SK-N-SH (cell line): ENCODE results near the gene MCM10. TPM values are rescaled to one million over a fixed set of nuclear protein-coding genes. Genes with fewer than 3 reads are reported as not detected.

Experiments
- CTCF ChIA-PET: fragments of 300-600, 350-600 bp; formaldehyde crosslinking; extraction: SDS; loops from one replicate; lab custom pipeline; 2021; lab: Yijun Ruan, JAX
- POLR2A ChIA-PET: fragments of 350-600 bp; sonication (Branson Sonifier 250); formaldehyde crosslinking; extraction: SDS; loops from one replicate; lab custom pipeline; 2020; ENCODE audit warnings: antibody characterized with exemption, inconsistent platforms; lab: Yijun Ruan, JAX
- DNase-seq: peaks from one replicate; pipeline ENCODE4 v3.0.0; 2012
- H2AFZ ChIP-seq: fragments of 200-600 bp; sonication (generic); 2 replicates; pipeline ENCODE4 v1.8.1; 2016; ENCODE audit warnings: antibody characterized with exemption, mild to moderate bottlenecking, low read depth
- H3F3A ChIP-seq: fragments of 200-600 bp; sonication (generic); replicated peaks from 2 replicates; pipeline ENCODE3; 2016; ENCODE audit warnings: antibody characterized with exemption, mild to moderate bottlenecking; ENCODE audit not compliant: insufficient read depth
- H3K27ac ChIP-seq, 2 experiments: fragments of 200-500 bp in 1 of 2; fragments of 200-600 bp in 1 of 2; sonication (Bioruptor generic) in 1 of 2; sonication (generic), shearing (Covaris generic) in 1 of 2; 2 replicates each; pipeline versions ENCODE4 v1.5.1 to v1.6.1; 2014 to 2016; ENCODE audit warnings: low read depth in 2 of 2, inconsistent platforms in 1 of 2, low read length in 1 of 2, mild to moderate bottlenecking in 1 of 2, mixed read lengths in 1 of 2
- H3K27me3 ChIP-seq: fragments of 200-600 bp; sonication (generic), shearing (Covaris generic); 2 replicates; pipeline ENCODE4 v1.6.1; 2016; ENCODE audit warnings: mixed run types; ENCODE audit not compliant: insufficient read depth
- H3K36me3 ChIP-seq, 2 experiments: fragments of 200-500 bp in 1 of 2; fragments of 200-600 bp in 1 of 2; sonication (Bioruptor generic) in 1 of 2; sonication (generic) in 1 of 2; replicated peaks in 1 of 2; 2 replicates each; pipeline versions ENCODE3 to v1.5.1; 2014 to 2016; ENCODE audit warnings: low read length in 1 of 2, mild to moderate bottlenecking in 1 of 2; ENCODE audit not compliant: insufficient read depth in 2 of 2, control insufficient read depth in 1 of 2
- H3K4me1 ChIP-seq, 2 experiments: fragments of 200-500 bp in 1 of 2; fragments of 200-600 bp in 1 of 2; sonication (Bioruptor generic) in 1 of 2; sonication (generic), shearing (Covaris generic) in 1 of 2; 2 replicates each; pipeline versions ENCODE4 v1.5.1 to v1.6.1; 2014 to 2016; ENCODE audit warnings: low read depth in 1 of 2, low read length in 1 of 2, mixed run types in 1 of 2; ENCODE audit not compliant: insufficient read depth in 2 of 2, control insufficient read depth in 1 of 2
- H3K4me2 ChIP-seq: fragments of 200-600 bp; sonication (generic), shearing (Covaris generic); 2 replicates; pipeline ENCODE4 v1.6.1; 2017; ENCODE audit warnings: mixed run types
- H3K4me3 ChIP-seq, 2 experiments: fragments of 200-500 bp in 1 of 2; fragments of 200-600 bp in 1 of 2; sonication (Bioruptor generic) in 1 of 2; sonication (generic), shearing (Covaris generic) in 1 of 2; 2 replicates each; pipeline versions ENCODE4 v1.5.1 to v1.8.1; 2014 to 2016; ENCODE audit warnings: low read depth in 2 of 2, inconsistent platforms in 1 of 2, low read length in 1 of 2, mild to moderate bottlenecking in 1 of 2, mixed read lengths in 1 of 2, moderate library complexity in 1 of 2
- H3K79me2 ChIP-seq: fragments of 200-600 bp; sonication (generic); 2 replicates; pipeline ENCODE4 v1.8.1; 2017; ENCODE audit warnings: mild to moderate bottlenecking; ENCODE audit not compliant: insufficient read depth
- H3K9ac ChIP-seq: fragments of 200-600 bp; sonication (generic); 2 replicates; pipeline ENCODE4 v1.6.1; 2017; ENCODE audit warnings: mixed run types
- H3K9me2 ChIP-seq: fragments of 200-600 bp; sonication (generic); 2 replicates; pipeline ENCODE4 v1.6.1; 2017; ENCODE audit warnings: mixed run types
- H3K9me3 ChIP-seq: fragments of 200-600 bp; sonication (generic); 2 replicates; pipeline ENCODE4 v1.6.1; 2017; ENCODE audit warnings: mixed run types, mild to moderate bottlenecking, moderate library complexity
- H4K20me1 ChIP-seq: fragments of 200-600 bp; sonication (generic); 2 replicates; pipeline ENCODE4 v1.6.1; 2017; ENCODE audit warnings: mild to moderate bottlenecking, mixed run types; ENCODE audit not compliant: insufficient read depth
- CHD2 ChIP-seq: fragments of 150-350 bp; IDR thresholded peaks from 2 replicates; pipeline ENCODE4 v1.6.1; 2018; ENCODE audit warnings: low read length; ENCODE audit not compliant: partially characterized antibody
- CTCF ChIP-seq: fragments of 200-600 bp; sonication (generic); IDR thresholded peaks from 2 replicates; pipeline ENCODE4 v1.6.1; 2017; ENCODE audit warnings: antibody characterized with exemption, mild to moderate bottlenecking, moderate library complexity
- ELF1 ChIP-seq: IDR thresholded peaks from 2 replicates; pipeline ENCODE4 v1.4.0; 2012
- EZH2phosphoT487 ChIP-seq: fragments of 200-600 bp; sonication (generic); IDR thresholded peaks from 2 replicates; pipeline ENCODE4 v1.6.1; 2017; ENCODE audit warnings: low read depth, mixed run types, mild to moderate bottlenecking, antibody characterized with exemption, moderate library complexity, borderline replicate concordance
- FOXJ3 ChIP-seq: sonication (generic); formaldehyde crosslinking; IDR thresholded peaks from 2 replicates; pipeline ENCODE4 v1.5.1; 2020; ENCODE audit warnings: mild to moderate bottlenecking, missing genetic modification reagents
- FOXM1 ChIP-seq: IDR thresholded peaks from 2 replicates; pipeline ENCODE4 v1.4.0; 2012; ENCODE audit warnings: low read depth, mild to moderate bottlenecking
- GATA2 ChIP-seq: sonication (generic); formaldehyde crosslinking; IDR thresholded peaks from 2 replicates; pipeline ENCODE4 v1.5.0; 2020; ENCODE audit warnings: mild to moderate bottlenecking, missing genetic modification reagents
- JUND ChIP-seq: IDR thresholded peaks from 2 replicates; pipeline ENCODE4 v1.4.0; 2012
- MXI1 ChIP-seq: IDR thresholded peaks from 2 replicates; pipeline ENCODE4 v1.6.1; 2012; ENCODE audit warnings: mild to moderate bottlenecking, low read depth, low read length, improper control_type of control experiment
- NRF1 ChIP-seq: IDR thresholded peaks from 2 replicates; pipeline ENCODE4 v1.6.1; 2012; ENCODE audit warnings: low read depth, mild to moderate bottlenecking, low read length
- PBX3 ChIP-seq: IDR thresholded peaks from 2 replicates; pipeline ENCODE4; 2012
- POLR2AphosphoS5 ChIP-seq: IDR thresholded peaks from 2 replicates; pipeline ENCODE4 v1.6.1; 2012; ENCODE audit warnings: low read depth, low read length
- RAD21 ChIP-seq: IDR thresholded peaks from 2 replicates; pipeline ENCODE4 v1.6.1; 2012; ENCODE audit warnings: mild to moderate bottlenecking, low read length
- REST ChIP-seq: IDR thresholded peaks from 2 replicates; pipeline ENCODE4 v1.6.1; 2012; ENCODE audit warnings: mild to moderate bottlenecking, low read depth, low read length, moderate library complexity
- RFX5 ChIP-seq: IDR thresholded peaks from 2 replicates; pipeline ENCODE4 v1.6.1; 2012; ENCODE audit warnings: mild to moderate bottlenecking, improper control_type of control experiment, low read length
- RXRA ChIP-seq: IDR thresholded peaks from 2 replicates; pipeline ENCODE4 v1.4.0; 2012; ENCODE audit warnings: low read depth, mild to moderate bottlenecking, borderline replicate concordance
- SIN3A ChIP-seq: IDR thresholded peaks from 2 replicates; pipeline ENCODE4 v1.6.1; 2012; ENCODE audit warnings: low read depth, mild to moderate bottlenecking, low read length, moderate library complexity, borderline replicate concordance
- SMC3 ChIP-seq: IDR thresholded peaks from 2 replicates; pipeline ENCODE4 v1.6.1; 2012; ENCODE audit warnings: low read depth, low read length, improper control_type of control experiment
- TCF12 ChIP-seq: IDR thresholded peaks from 2 replicates; pipeline ENCODE4 v1.4.0; 2012
- USF1 ChIP-seq: IDR thresholded peaks from 2 replicates; pipeline ENCODE4 v1.4.0; 2012; ENCODE audit warnings: low read depth, borderline replicate concordance
- USF2 ChIP-seq: fragments of 150-350 bp; IDR thresholded peaks from 2 replicates; pipeline ENCODE4 v1.6.1; 2017; ENCODE audit warnings: antibody characterized with exemption, low read length, low read depth, borderline replicate concordance
- WGBS: methylation state at CpG from one replicate; pipeline ENCODE4 v1.1.6; 2017; ENCODE audit warnings: low lambda C conversion rate; 5-methylcytosine and 5-hydroxymethylcytosine counted together
- polyA plus RNA-seq, 3 experiments: library from polyadenylated mRNA; depleted of rRNA; stranded (reverse); fragments of >200 nt; gene quantifications; 2 replicates each; pipeline ENCODE4 v1.2.3, GENCODE V29; 2012

The MCM10 gene
- polyA plus RNA-seq, 1 of the 3 experiments (the other 2 are of a cell fraction) = 5.1 TPM

GRCh38 chr10:13190816-13191215 is 29.5 kb downstream of the MCM10 start:
- no peaks in the 10 kb centered on the region for H3K9me2 ChIP-seq
- no peaks in the 10 kb centered on the region for H3K79me2 ChIP-seq
- no peak for DNase-seq
- no peak overlapping the region for H2AFZ ChIP-seq
- peaks cover 15 to 18% of the 10 kb centered on the region in 2 experiments for H3K36me3 ChIP-seq
- H3K4me1 ChIP-seq = no peaks in the 10 kb centered on the region
- WGBS = 93% methylated on average over 3 of the region's 3 CpGs
- H4K20me1 ChIP-seq = no peaks in the 10 kb centered on the region
- no peak overlapping the region for H3K4me2 ChIP-seq
- no peak overlapping the region for H3K27ac ChIP-seq
- ChIA-PET POLR2A (no interaction called here), CTCF (interaction anchor here (1.0 kb wide), 1 partner anchor 111 kb away, joined by 3 read pairs; no protein-coding TSS in a partner anchor)
- H3K27me3 ChIP-seq = no peaks in the 10 kb centered on the region
- H3F3A ChIP-seq = no peaks in the 10 kb centered on the region
- H3K4me3 ChIP-seq = no peak overlapping the region
- no peaks in the 10 kb centered on the region for H3K9me3 ChIP-seq
- no peak overlapping the region for H3K9ac ChIP-seq
- TF ChIP-seq FOXM1 (no peak), PBX3 (no peak), ELF1 (no peak), SMC3 (no peak)

GRCh38 chr10:13191362-13191761 is 30.0 kb downstream of the MCM10 start:
- ChIA-PET CTCF (interaction anchor here (1.0 kb wide), 1 partner anchor 111 kb away, joined by 3 read pairs; no protein-coding TSS in a partner anchor), POLR2A (no interaction called here)
- no peaks in the 10 kb centered on the region for H3K79me2 ChIP-seq
- H3K4me2 ChIP-seq = no peak overlapping the region
- H3K9ac ChIP-seq = no peak overlapping the region
- no peak overlapping the region for H2AFZ ChIP-seq
- no peak overlapping the region for H3K27ac ChIP-seq
- H4K20me1 ChIP-seq = no peaks in the 10 kb centered on the region
- H3K27me3 ChIP-seq = no peaks in the 10 kb centered on the region
- no peaks in the 10 kb centered on the region for H3K9me2 ChIP-seq
- no peak for DNase-seq
- peaks cover 13 to 15% of the 10 kb centered on the region in 2 experiments for H3K36me3 ChIP-seq
- H3K9me3 ChIP-seq = no peaks in the 10 kb centered on the region
- no peaks in the 10 kb centered on the region for H3F3A ChIP-seq
- 97% methylated on average over 5 of the region's 5 CpGs for WGBS
- no peak overlapping the region for H3K4me3 ChIP-seq
- no peaks in the 10 kb centered on the region for H3K4me1 ChIP-seq
- TF ChIP-seq MXI1 (no peak), GATA2 (CRISPR knock-in tag) (no peak), CHD2 (no peak), SMC3 (no peak), POLR2AphosphoS5 (no peak), TCF12 (no peak), REST (no peak), RFX5 (no peak), NRF1 (no peak), SIN3A (no peak), EZH2phosphoT487 (no peak), FOXJ3 (CRISPR knock-in tag) (no peak), RAD21 (no peak), USF2 (no peak), JUND (no peak), USF1 (no peak), RXRA (no peak), FOXM1 (no peak), CTCF (no peak)
